NCI-H2081 (cell line): ENCODE data around the gene NHERF1.

Source experiments
- DNase-seq, 2 experiments: peaks; one replicate each; lab custom pipeline; 2025; lab: John Stamatoyannopoulos, UW

The NHERF1 gene

GRCh38 chr17:74808714-74809430 is 60.4 kb downstream of the NHERF1 start:
- no peak for DNase-seq

- no peak for DNase-seq
Measured at GRCh38 chr17:74810699-74811485, 62.5 kb downstream of the NHERF1 start.

- DNase-seq = no peak
Measured at GRCh38 chr17:74812109-74813009, 63.9 kb downstream of the NHERF1 start.

DNA sequence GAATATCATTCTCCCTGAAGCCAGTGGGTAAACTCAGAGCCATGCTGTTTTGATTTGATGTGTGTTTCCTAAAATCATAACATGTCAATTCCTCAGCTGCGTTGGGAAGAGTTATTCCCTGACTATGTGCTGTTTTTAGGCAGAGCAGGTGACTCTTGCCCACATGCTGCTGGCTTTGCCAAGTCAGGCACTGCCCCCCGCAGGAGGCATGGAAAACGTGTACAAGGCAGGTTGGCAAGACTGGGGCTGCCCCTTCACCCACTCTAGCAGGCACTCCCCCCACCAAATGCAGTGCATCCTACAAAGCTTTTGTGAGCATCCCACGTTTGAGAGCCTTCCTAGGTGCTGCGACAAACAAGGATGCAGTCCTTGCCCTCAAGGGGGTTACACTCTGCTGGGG is 66.0 kb downstream of the NHERF1 start:
- no peak for DNase-seq

DNA sequence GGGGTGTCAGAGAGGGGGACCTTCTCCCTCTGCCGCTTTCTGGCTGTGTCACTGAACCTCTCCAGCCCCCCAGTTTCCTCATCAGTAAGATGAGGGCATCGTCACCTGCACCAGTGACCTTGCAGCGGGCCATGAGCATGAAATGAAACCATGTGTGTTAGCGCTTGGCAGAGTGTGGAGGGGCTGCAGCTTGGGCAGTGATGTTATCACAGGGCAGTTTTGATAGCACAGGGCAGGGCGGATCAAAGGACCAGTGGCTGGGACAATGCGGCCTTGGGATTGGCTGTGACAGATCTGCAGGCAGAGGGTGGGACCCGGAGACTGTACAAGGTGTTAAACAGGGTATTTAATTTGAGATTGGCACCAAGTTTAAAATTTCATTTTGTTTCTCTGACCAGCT is 66.6 kb downstream of the NHERF1 start:
- no peak for DNase-seq

GRCh38 chr17:74815550-74816370 is 67.3 kb downstream of the NHERF1 start:
- DNase-seq = no peak

- DNase-seq = no peak
Measured at GRCh38 chr17:74816905-74817620, 68.6 kb downstream of the NHERF1 start.

GRCh38 chr17:74818291-74818938 is 70.0 kb downstream of the NHERF1 start:
- DNase-seq = no peak
